ENCODE measurements around the gene RTL9. TPM values are rescaled to one million over a fixed set of nuclear protein-coding genes. Genes with fewer than 3 reads are reported as not detected.

Gene RTL9
- total RNA-seq, 1 experiment from 2014 or later, result not detected

DNA sequence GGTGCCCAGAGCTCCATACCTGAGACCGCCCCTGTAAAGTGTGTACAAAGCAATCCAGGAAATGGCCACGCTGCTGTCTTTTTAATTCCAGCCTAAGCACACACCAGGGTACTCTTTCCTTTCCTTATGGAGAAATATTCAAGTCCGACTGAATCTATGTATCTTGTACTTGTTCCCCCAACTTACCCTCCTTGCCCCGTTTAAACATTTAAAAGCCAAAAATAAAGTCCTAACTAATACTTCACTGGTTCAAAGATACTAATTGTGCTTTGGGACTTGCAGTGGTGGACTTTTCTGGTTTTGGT, 40.0 kb upstream of the RTL9 start:
- in situ Hi-C loops (cut with HindIII; ENCODE audit: low pct_unique_long_range_greater_than_20kb, low sequenced_read_pairs) (no loop called here), intact Hi-C loops (cut with micrococcal nuclease; ENCODE audit: unreplicated experiment) (loop anchor here (5.0 kb wide), 1 partner anchor 156 kb away; no protein-coding TSS in a partner anchor)
- no peaks in the 10 kb centered on the region for H3K9me3 ChIP-seq (ENCODE audit: control insufficient read depth, insufficient read depth, low read depth, low read length)
- TF ChIP-seq POLR2AphosphoS5 (IDR thresholded peaks at IDR 0.05; ENCODE audit: low read depth, low read length) (no peak), TCF7L2 (IDR thresholded peaks at IDR 0.05; ENCODE audit: low read depth, low read length) (no peak), SIN3A (IDR thresholded peaks at IDR 0.05; ENCODE audit: borderline replicate concordance, insufficient read depth, low read depth, low read length) (no peak)
- TF ChIP-seq, protein P1, sequence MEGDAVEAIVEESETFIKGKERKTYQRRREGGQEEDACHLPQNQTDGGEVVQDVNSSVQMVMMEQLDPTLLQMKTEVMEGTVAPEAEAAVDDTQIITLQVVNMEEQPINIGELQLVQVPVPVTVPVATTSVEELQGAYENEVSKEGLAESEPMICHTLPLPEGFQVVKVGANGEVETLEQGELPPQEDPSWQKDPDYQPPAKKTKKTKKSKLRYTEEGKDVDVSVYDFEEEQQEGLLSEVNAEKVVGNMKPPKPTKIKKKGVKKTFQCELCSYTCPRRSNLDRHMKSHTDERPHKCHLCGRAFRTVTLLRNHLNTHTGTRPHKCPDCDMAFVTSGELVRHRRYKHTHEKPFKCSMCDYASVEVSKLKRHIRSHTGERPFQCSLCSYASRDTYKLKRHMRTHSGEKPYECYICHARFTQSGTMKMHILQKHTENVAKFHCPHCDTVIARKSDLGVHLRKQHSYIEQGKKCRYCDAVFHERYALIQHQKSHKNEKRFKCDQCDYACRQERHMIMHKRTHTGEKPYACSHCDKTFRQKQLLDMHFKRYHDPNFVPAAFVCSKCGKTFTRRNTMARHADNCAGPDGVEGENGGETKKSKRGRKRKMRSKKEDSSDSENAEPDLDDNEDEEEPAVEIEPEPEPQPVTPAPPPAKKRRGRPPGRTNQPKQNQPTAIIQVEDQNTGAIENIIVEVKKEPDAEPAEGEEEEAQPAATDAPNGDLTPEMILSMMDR (IDR thresholded peaks at IDR 0.05), result no peak
- TF ChIP-seq, protein P2, sequence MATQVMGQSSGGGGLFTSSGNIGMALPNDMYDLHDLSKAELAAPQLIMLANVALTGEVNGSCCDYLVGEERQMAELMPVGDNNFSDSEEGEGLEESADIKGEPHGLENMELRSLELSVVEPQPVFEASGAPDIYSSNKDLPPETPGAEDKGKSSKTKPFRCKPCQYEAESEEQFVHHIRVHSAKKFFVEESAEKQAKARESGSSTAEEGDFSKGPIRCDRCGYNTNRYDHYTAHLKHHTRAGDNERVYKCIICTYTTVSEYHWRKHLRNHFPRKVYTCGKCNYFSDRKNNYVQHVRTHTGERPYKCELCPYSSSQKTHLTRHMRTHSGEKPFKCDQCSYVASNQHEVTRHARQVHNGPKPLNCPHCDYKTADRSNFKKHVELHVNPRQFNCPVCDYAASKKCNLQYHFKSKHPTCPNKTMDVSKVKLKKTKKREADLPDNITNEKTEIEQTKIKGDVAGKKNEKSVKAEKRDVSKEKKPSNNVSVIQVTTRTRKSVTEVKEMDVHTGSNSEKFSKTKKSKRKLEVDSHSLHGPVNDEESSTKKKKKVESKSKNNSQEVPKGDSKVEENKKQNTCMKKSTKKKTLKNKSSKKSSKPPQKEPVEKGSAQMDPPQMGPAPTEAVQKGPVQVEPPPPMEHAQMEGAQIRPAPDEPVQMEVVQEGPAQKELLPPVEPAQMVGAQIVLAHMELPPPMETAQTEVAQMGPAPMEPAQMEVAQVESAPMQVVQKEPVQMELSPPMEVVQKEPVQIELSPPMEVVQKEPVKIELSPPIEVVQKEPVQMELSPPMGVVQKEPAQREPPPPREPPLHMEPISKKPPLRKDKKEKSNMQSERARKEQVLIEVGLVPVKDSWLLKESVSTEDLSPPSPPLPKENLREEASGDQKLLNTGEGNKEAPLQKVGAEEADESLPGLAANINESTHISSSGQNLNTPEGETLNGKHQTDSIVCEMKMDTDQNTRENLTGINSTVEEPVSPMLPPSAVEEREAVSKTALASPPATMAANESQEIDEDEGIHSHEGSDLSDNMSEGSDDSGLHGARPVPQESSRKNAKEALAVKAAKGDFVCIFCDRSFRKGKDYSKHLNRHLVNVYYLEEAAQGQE (IDR thresholded peaks at IDR 0.05; ENCODE audit: insufficient read depth in 1 of 2, low read depth in 2 of 2, low read length in 1 of 2), result no peak
- DNase-seq (ENCODE audit: low read depth, low spot score) (no peak), ATAC-seq (no peak; the same call in 1 of the 2 replicates)
- ChIA-PET CTCF (no interaction called here), POLR2A (no interaction called here)
- peaks cover 10% of the 10 kb centered on the region for H3K4me1 ChIP-seq (ENCODE audit: control insufficient read depth, insufficient read depth, low read length)
- no peaks in the 10 kb centered on the region for H3K36me3 ChIP-seq (ENCODE audit: control insufficient read depth, insufficient read depth, low read length)
- H3K4me3 ChIP-seq (ENCODE audit: low read depth in 2 of 2, low read length in 2 of 2), result peak overlapping the region; percentile 84 to 89
- BruUV-seq (replicated peaks), result no TSS peak
- H3K27me3 ChIP-seq (ENCODE audit: control insufficient read depth, insufficient read depth, low read length), result peaks cover 13% of the 10 kb centered on the region; the same call in 1 of the 2 replicates
- peak overlapping the region; percentile 85 for H3K27ac ChIP-seq (ENCODE audit: low read length)

DNA sequence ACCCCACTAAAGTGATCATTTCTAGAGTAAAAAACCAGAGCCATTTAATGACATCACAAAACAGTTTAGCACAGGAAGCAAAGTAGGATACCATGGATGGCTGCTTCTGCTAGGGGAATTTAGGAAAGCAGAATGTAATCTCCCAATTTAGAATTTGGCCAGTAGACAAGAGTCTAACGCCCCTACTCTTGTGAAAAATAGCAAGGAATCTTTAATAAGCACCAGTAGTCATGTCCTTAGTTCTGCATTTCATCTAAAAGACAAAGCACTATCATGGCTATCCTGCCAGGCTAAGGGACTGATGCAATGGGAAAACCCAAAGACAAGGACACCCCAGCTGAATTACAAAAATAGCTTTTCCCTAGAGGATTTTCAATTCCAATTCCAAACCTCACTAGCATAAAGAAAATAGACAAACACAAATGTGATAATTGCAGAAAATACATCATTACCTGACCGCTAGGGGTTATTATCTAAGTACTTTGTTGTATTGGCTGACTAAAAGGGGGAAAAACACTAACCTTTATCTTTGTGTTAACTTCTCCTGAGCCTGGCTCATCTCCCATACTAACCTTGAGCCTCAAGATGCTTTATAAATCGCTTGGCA, 38.2 kb upstream of the RTL9 start:
- CTCF ChIA-PET, result no interaction called here

More for the DNA sequence above, 38.2 kb upstream of the RTL9 start:
- ATAC-seq (no peak), DNase-seq (ENCODE audit: low read depth, low spot score) (no peak)
- BruUV-seq (replicated peaks), result no TSS peak
- H3K9me3 ChIP-seq (ENCODE audit: control insufficient read depth, insufficient read depth, low read depth, low read length), result no peaks in the 10 kb centered on the region
- POLR2A ChIA-PET, result no interaction called here
- H3K4me3 ChIP-seq (ENCODE audit: low read depth in 2 of 2, low read length in 2 of 2), result no peak overlapping the region
- in situ Hi-C loops (cut with HindIII; ENCODE audit: low pct_unique_long_range_greater_than_20kb, low sequenced_read_pairs), result no loop called here
- no peaks in the 10 kb centered on the region for H3K36me3 ChIP-seq (ENCODE audit: control insufficient read depth, insufficient read depth, low read length)
- TF ChIP-seq POLR2AphosphoS5 (IDR thresholded peaks at IDR 0.05; ENCODE audit: low read depth, low read length), result no peak
- TF ChIP-seq, protein P2 (IDR thresholded peaks at IDR 0.05; ENCODE audit: insufficient read depth in 1 of 2, low read depth in 2 of 2, low read length in 1 of 2), result no peak
- TF ChIP-seq, protein P1 (IDR thresholded peaks at IDR 0.05), result no peak
- no peak for TF ChIP-seq TCF7L2 (IDR thresholded peaks at IDR 0.05; ENCODE audit: low read depth, low read length)
- no peak for TF ChIP-seq SIN3A (IDR thresholded peaks at IDR 0.05; ENCODE audit: borderline replicate concordance, insufficient read depth, low read depth, low read length)
- H3K4me1 ChIP-seq (ENCODE audit: control insufficient read depth, insufficient read depth, low read length), result peaks cover 8% of the 10 kb centered on the region
- H3K27ac ChIP-seq (ENCODE audit: low read length), result no peak overlapping the region
- intact Hi-C loops (cut with micrococcal nuclease; ENCODE audit: unreplicated experiment), result no loop called here
- peaks cover 13% of the 10 kb centered on the region; the same call in 1 of the 2 replicates for H3K27me3 ChIP-seq (ENCODE audit: control insufficient read depth, insufficient read depth, low read length)
